Measurements from ENCODE around the gene XYLT2. TPM values are rescaled to one million over a fixed set of nuclear protein-coding genes. Genes with fewer than 3 reads are reported as not detected.

XYLT2 gene
- total RNA-seq, 1 experiment from 2014 or later, result 26.4 TPM

DNA sequence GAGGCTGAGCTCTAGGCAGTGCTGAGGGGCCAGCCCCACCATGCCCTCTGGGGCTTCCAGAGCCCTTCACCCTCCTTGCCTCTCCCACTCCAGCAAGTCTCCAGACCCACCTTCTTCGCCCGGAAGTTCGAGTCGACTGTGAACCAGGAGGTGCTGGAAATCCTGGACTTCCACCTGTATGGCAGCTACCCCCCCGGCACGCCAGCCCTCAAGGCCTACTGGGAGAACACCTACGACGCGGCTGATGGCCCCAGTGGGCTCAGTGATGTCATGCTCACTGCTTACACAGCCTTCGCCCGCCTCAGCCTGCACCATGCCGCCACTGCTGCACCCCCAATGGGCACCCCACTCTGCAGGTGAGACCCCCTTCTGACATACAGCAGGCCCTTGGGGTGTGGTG lies 10.5 kb downstream of the XYLT2 start:
- Histone ChIP-seq H2AK5ac (ENCODE audit: insufficient read length, low read length) (no peak overlapping the region), H3K4me1 (ENCODE audit: insufficient read depth, low read length) (no peaks in the 10 kb centered on the region), H4K5ac (ENCODE audit: insufficient read length, low read depth, low read length) (no peak overlapping the region), H3K56ac (ENCODE audit: insufficient read length, low read depth, low read length) (no peak overlapping the region), H2AFZ (ENCODE audit: low read length) (no peak overlapping the region), H3K4ac (ENCODE audit: low read depth, low read length) (no peak overlapping the region), H3K27me3 (ENCODE audit: insufficient read depth, low read length) (no peaks in the 10 kb centered on the region), H2BK15ac (ENCODE audit: low read depth, low read length) (no peak overlapping the region), H4K20me1 (ENCODE audit: control insufficient read depth, insufficient read depth, insufficient read length) (no peaks in the 10 kb centered on the region), H2BK5ac (ENCODE audit: insufficient read length, low read length) (no peak overlapping the region), H3T11ph (ENCODE audit: low read length) (no peak overlapping the region), H3K18ac (ENCODE audit: insufficient read length, low read depth, low read length) (no peak overlapping the region), H4K91ac (ENCODE audit: insufficient read length, low read depth, low read length) (no peak overlapping the region), H2BK20ac (ENCODE audit: low read depth, low read length, poor library complexity, severe bottlenecking) (no peak overlapping the region), H2BK12ac (ENCODE audit: insufficient read length, low read depth, low read length) (no peak overlapping the region), H2BK120ac (ENCODE audit: low read depth, low read length, poor library complexity, severe bottlenecking) (no peak overlapping the region), H4K8ac (replicated peaks; ENCODE audit: insufficient read length, low read depth, low read length) (no peak overlapping the region), H3K23ac (ENCODE audit: insufficient read length, low read depth, low read length) (no peak overlapping the region), H3K9ac (ENCODE audit: extremely low read depth, insufficient read length, low read length) (no peak overlapping the region), H3K27ac (ENCODE audit: insufficient read length, low read depth, low read length) (no peak overlapping the region), H3K4me2 (ENCODE audit: insufficient read depth, insufficient read length, low read length) (no peak overlapping the region), H3K14ac (ENCODE audit: insufficient read depth, low read length) (no peak overlapping the region), H3K23me2 (ENCODE audit: insufficient read length, low read depth, low read length, poor library complexity, severe bottlenecking) (no peaks in the 10 kb centered on the region), H3K79me2 (ENCODE audit: insufficient read depth, low read length) (no peaks in the 10 kb centered on the region), H3K9me3 (ENCODE audit: control insufficient read depth, low read depth, low read length) (no peaks in the 10 kb centered on the region), H3K79me1 (ENCODE audit: insufficient read depth, low read depth, low read length, poor library complexity, severe bottlenecking) (no peaks in the 10 kb centered on the region)
- H3K36me3 Mint-ChIP-seq (ENCODE audit: insufficient read depth in 1 of 3, low read depth in 3 of 3), result peaks cover 23 to 62% (median 59%) of the 10 kb centered on the region in 3 experiments; a peak in 6 of 7 replicates
- TF ChIP-seq, protein P1, sequence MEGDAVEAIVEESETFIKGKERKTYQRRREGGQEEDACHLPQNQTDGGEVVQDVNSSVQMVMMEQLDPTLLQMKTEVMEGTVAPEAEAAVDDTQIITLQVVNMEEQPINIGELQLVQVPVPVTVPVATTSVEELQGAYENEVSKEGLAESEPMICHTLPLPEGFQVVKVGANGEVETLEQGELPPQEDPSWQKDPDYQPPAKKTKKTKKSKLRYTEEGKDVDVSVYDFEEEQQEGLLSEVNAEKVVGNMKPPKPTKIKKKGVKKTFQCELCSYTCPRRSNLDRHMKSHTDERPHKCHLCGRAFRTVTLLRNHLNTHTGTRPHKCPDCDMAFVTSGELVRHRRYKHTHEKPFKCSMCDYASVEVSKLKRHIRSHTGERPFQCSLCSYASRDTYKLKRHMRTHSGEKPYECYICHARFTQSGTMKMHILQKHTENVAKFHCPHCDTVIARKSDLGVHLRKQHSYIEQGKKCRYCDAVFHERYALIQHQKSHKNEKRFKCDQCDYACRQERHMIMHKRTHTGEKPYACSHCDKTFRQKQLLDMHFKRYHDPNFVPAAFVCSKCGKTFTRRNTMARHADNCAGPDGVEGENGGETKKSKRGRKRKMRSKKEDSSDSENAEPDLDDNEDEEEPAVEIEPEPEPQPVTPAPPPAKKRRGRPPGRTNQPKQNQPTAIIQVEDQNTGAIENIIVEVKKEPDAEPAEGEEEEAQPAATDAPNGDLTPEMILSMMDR (conservative IDR thresholded peaks at IDR 0.05), result no peak
- no peak for DNase-seq
- WGBS (ENCODE audit: extremely low coverage, insufficient read length, low lambda C conversion rate), result no CpG with 5 or more reads among the region's 12 CpGs
- no peak overlapping the region for H3K4me3 Mint-ChIP-seq
- H3K27ac Mint-ChIP-seq, result no peak overlapping the region
- H3K4me1 Mint-ChIP-seq, result no peaks in the 10 kb centered on the region
- no peaks in the 10 kb centered on the region for H3K9me3 Mint-ChIP-seq
- no peaks in the 10 kb centered on the region; the same call in 1 of the 2 replicates for H3K27me3 Mint-ChIP-seq (ENCODE audit: low read depth)
